RPMI8226 (cell line): ENCODE data around the gene STK38L.

Experiments used
- DNase-seq: peaks from one replicate; pipeline ENCODE4 v3.0.0-alpha.2; 2015

Gene STK38L

GRCh38 chr12:27330846-27331245, 86.8 kb downstream of the STK38L start:
- no peak for DNase-seq

DNA sequence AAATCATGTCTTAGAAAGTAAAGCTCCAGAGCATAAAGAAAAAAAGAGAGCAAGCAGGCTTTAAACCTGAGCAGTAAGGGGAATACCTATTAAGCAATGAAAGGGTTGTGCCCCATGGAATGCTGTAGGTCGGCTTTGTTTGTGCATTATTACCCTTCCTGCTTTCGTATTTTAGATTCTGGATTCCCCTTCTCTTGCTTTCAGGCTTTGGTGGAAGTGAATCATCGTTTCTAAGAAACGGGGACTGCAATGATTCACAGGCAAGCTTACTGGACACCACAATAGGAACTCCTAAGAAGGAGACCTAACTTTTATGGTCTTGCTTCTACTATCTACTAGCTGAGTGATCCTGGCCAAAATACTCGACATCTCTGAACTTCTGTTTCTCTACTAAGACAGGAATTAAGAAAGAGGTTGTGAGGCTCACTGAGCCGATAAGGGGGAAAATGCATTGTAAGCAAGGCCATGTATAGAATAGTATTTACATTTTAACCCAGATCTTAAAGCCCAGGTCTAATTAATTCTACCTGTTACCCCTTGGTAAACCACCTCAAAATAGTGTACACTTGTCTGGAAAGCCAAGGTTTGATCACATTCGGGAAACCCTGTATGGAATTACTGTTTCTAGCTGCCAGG, 87.3 kb downstream of the STK38L start:
- no peak for DNase-seq

GRCh38 chr12:27331927-27332324, 87.8 kb downstream of the STK38L start:
- no peak for DNase-seq

DNA sequence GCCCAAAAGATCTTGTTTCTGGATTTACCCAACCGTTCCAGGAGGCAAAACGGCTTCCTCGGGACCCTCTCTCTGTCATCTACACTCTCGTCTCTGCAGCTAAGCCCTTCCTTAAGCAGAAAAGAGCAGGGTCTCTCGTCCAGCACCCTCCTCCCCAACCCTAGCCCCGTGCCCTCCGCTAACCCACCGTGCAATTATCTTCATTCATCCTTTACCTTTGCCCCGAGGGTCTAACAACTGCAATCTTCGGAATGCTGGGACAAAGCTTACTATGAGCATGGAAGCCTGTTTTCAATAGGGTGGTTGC, 88.3 kb downstream of the STK38L start:
- no peak for DNase-seq

DNA sequence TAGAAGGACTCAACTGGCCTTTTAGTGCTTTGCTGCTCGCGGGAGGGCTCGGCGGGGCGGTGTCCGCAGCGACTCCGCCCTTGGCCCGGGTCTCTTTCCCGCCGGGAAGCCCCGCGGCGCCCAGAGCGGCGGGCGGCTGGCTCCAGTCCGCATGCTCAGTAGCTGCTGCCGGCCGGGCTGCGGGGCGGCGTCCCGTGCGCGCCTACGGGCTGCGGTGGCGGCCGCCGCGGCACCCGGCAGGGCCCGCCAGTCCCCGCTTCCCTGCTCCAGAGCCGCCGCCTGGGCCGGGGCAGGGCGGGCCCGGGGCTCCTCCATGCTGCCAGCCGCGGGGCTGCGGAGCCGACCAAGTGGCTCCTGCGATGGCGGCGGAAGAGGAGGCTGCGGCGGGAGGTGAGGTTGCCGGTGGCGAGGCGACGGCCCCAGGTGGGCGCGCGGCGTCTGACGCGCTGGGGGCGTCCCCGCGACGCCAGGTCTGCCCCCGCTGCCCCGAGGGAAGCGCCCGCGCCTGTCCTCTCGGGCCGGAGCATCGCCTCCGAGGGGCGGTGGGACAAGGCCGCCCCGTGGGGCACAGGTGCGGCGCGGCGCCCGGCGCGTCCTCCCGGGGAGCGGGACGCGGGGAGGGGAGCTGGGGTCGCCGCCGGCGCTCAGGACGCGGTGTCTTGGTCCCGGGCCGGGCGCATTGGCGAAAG, 88.8 kb downstream of the STK38L start, which contains the start of gene BMAL2:
Gene BMAL2, plus strand, starts transcription at position 123 of the 689 bp plus-strand sequence. Its CDS starts 237 bp downstream, at position 360.
- DNase-seq = peak; percentile 47

DNA sequence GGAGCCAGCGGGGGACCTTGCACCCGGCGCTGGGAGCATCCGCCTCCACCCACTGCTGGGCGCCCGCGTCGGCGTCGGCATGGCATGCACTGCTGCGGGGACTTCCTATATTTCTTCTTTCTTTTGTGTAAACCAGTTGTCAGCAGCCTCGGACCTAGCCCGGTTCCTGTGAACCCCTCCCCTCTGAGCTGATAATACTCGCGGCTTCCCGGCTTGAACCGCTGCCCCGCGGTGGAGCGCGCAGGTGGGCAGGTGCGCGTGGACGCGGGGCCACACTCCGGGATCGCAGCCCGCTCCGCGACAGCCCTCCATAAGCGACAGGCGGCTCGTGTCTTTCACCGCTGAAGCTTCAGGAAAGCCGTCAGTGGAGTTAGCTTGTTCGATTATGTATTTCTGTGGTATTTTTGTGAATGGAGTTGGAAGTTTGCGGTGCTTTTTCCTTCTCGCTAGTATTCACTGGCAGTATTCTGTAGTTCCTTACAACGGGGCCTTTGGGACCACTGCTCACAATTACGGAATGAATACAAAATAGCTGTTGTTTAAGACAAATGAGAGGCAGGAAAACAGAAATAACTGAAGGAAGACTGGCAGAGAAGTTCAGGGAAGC, 89.4 kb downstream of the STK38L start:
- peak; percentile 61 for DNase-seq

DNA sequence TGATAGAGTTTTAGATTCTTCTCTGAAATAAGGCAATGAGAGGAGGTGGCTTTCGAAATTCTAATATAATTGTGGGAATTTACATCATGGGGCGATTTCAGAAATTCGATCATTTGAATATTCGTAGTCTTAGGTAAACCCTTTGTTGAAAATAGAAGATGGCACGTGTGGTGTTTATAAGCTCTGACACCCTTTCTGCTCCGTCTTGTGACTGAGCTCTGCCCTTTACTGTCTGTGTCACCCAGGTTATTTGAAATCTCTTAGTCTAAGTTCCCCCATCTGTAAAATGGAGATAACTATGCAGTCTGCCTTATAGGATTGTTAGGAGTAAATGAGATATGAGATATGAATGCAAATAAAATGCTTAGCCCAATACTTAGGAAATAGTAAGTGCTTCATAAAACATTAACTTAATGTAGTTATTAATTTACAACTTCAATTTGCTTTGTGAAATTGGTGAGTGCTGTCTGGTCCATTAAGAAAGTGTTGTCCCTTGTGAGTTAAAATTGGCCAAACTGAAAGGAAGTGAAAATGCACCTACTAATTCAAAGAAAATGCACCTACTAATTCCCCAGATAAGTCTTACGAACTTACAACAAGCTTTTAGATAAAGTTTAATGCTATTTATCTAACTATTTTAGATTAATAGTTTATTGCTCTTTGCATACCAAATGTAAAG, 90.1 kb downstream of the STK38L start:
- no peak for DNase-seq

GRCh38 chr12:27334721-27335082, 90.6 kb downstream of the STK38L start:
- no peak for DNase-seq

GRCh38 chr12:27335364-27336281, 91.5 kb downstream of the STK38L start:
- no peak for DNase-seq

DNA sequence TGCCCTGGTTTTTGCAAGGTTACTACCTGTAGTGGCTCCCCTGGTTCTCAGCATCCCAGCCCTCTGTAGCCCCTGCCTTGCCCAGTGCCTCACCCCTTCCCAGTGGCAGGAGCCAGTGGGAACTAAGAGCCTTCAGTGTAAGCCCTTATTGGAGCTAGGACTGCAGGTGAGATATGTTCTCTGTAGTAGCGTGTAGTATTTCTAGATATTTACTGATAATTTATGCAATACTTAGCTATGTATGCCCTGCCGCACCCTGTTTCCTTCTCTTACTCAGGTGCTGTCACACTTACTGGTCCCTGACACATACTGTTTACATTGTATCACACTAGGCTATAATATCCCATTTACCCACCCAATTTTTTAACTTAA, 92.2 kb downstream of the STK38L start:
- DNase-seq = no peak

- DNase-seq = no peak
Measured at GRCh38 chr12:27337376-27337775, 93.3 kb downstream of the STK38L start.

- DNase-seq = no peak
Measured at GRCh38 chr12:27338473-27338872, 94.4 kb downstream of the STK38L start.

- no peak for DNase-seq
Measured at GRCh38 chr12:27340971-27341370, 96.9 kb downstream of the STK38L start.

DNA sequence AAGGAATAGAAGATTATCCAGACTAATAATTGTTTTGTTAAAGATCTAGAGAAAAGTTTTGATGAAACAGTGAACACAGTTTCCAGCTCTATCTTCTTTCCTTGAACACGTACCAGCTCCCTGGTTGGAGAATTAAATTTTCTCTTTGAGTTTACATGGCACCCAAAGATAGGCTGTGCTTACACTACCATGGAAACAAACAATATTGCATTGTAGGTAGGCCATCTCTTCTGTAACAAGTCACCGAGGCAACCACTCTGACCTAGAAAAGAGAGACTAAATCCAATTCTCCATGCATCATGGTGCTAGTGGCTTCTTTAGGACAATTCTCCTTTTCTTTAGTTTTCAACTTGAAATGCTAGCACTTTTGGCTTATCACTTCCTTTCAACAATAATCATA, 98.5 kb downstream of the STK38L start:
- no peak for DNase-seq

- no peak for DNase-seq
Measured at GRCh38 chr12:27343255-27344000, 99.3 kb downstream of the STK38L start.

DNA sequence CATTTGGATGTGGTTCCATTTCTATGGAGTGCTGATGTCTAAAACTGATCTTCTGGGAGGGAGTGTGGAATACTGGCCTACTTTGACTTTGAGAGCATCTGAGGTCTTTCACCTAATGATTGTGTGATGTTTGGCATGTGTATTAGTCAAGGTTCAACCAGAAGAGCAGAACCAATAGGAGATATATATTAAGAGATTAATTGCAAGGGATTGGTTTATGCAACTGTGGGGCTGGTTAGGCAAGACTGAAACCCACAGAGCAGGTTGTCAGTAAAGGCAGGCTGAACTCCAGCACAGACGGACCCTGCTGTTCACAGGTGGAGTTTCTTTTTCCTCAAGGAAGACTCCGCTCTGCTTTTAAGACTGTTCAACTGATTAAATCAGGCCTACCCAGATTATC, 100.2 kb downstream of the STK38L start:
- no peak for DNase-seq

- no peak for DNase-seq
Measured at GRCh38 chr12:27344760-27345159, 100.7 kb downstream of the STK38L start.

DNA sequence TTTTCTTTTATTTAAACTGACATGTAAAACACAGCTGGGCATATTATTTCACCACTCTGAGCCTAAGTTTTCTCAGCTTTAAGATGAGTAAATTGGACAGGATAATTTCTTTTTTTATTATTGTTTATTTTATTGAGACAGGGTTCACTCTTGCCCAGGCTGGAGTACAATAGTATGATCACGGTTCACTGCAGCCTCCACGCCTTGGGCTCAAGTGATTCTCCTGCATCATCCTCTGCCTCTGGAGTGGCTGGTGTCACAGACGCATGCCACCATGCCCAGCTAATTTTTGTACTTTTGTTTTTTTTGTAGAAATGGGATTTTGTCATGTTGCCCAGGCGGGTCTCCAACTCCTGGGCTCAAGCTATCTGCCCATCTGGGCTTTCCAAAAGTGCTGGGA, 101.3 kb downstream of the STK38L start:
- no peak for DNase-seq

- no peak for DNase-seq
Measured at GRCh38 chr12:27347779-27348178, 103.7 kb downstream of the STK38L start.

GRCh38 chr12:27351476-27351875, 107.4 kb downstream of the STK38L start:
- DNase-seq = no peak

GRCh38 chr12:27355486-27355885, 111.4 kb downstream of the STK38L start:
- no peak for DNase-seq

GRCh38 chr12:27355979-27356378, 111.9 kb downstream of the STK38L start:
- no peak for DNase-seq
